ENCODE results near the gene MON2. TPM values are rescaled to one million over a fixed set of nuclear protein-coding genes. Genes with fewer than 3 reads are reported as not detected.

MON2 gene
- total RNA-seq, 2 donors from 2014 or later, result 48.6 to 66.3 TPM

DNA sequence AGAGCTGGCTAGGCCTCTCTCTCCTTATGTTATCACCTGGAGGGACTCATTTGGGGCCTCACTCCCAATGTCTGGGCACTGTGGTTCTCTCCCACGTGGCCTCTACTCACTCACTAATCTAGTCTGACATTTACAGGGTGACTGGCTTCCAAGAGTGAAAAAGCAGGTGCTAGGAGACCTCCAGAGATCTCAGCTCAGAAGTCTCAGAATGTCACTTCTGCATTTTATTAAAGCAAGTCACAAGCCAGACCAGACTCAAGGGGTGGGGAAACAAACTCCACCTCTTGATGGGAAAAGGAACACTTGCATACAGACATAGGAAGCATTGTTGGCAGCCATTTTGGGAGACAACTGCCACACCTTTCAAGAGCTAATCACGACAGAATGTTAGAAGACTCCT lies 175.9 kb downstream of the MON2 start:
- intact Hi-C loops (cut with DNase I), result no loop called here
- no peak overlapping the region for H3K4me3 ChIP-seq
- no peak for TF ChIP-seq POLR2A (IDR thresholded peaks at IDR 0.05)
- TF ChIP-seq CTCF (IDR thresholded peaks at IDR 0.05), result no peak
- TF ChIP-seq POLR2AphosphoS5 (IDR thresholded peaks at IDR 0.05), result no peak
- no peaks in the 10 kb centered on the region for H3K9me3 ChIP-seq
- WGBS, result 68% methylated on average over 2 of the region's 2 CpGs
- no peak overlapping the region for H3K27ac ChIP-seq
- DNase-seq (ENCODE audit: low spot score), result no peak
- no peaks in the 10 kb centered on the region for H3K4me1 ChIP-seq (replicated peaks)
- H3K36me3 ChIP-seq, result no peaks in the 10 kb centered on the region
- no peaks in the 10 kb centered on the region for H3K27me3 ChIP-seq (replicated peaks; ENCODE audit: insufficient read depth)

DNA sequence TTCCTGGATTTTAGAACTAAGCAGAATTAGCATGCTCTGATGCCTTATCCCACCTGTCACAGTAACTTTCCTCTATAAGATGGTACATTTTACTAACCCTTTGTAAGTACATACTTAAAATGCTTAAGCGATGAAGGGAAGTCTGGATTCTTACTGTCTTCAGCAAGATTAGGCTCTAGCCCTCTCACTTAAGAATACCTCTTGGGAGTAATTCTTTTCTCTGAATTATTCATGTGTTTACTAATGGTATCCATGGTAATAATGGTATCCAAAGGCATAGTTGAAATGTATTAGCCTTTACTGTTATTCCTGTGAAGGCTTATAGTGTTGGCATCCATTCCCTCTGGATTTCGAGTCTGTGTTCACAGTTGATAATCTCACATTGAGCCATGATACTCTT lies 176.9 kb downstream of the MON2 start:
- Histone ChIP-seq H3K27me3 (replicated peaks; ENCODE audit: insufficient read depth) (no peaks in the 10 kb centered on the region), H3K9me3 (no peaks in the 10 kb centered on the region), H3K27ac (no peak overlapping the region), H3K4me1 (replicated peaks) (no peaks in the 10 kb centered on the region), H3K4me3 (no peak overlapping the region), H3K36me3 (no peaks in the 10 kb centered on the region)
- 97% methylated on average over 2 of the region's 2 CpGs for WGBS
- no peak for DNase-seq (ENCODE audit: low spot score)
- intact Hi-C loops (cut with DNase I), result no loop called here
- TF ChIP-seq POLR2AphosphoS5 (IDR thresholded peaks at IDR 0.05) (no peak), POLR2A (IDR thresholded peaks at IDR 0.05) (no peak), CTCF (IDR thresholded peaks at IDR 0.05) (no peak)

DNA sequence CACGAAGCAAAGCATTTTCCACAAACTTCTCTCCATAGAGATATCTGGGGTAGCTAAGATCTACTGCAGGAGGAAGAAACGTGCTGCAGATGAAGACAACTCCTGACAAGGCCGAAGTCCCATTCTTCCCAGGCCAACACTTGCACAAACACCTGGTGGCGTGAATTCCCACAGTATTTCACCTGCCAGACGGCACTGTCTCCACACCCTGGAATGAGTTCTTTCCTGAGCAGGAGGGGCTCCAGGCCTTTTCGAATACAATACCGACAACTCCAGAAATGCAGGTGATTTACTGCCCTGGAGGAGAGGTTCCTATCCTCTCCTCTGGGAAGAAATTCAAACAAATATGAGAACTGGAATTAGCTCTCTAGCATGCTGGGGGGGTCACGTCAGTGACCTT lies 179.9 kb downstream of the MON2 start:
- no peak for DNase-seq (ENCODE audit: low spot score)
- Histone ChIP-seq H3K9me3 (no peaks in the 10 kb centered on the region), H3K4me3 (no peak overlapping the region), H3K36me3 (no peaks in the 10 kb centered on the region), H3K4me1 (replicated peaks) (no peaks in the 10 kb centered on the region), H3K27ac (no peak overlapping the region), H3K27me3 (replicated peaks; ENCODE audit: insufficient read depth) (no peaks in the 10 kb centered on the region)
- WGBS, result 90% methylated on average over 8 of the region's 8 CpGs
- no peak for TF ChIP-seq POLR2A (IDR thresholded peaks at IDR 0.05)
- no peak for TF ChIP-seq POLR2AphosphoS5 (IDR thresholded peaks at IDR 0.05)
- no peak for TF ChIP-seq CTCF (IDR thresholded peaks at IDR 0.05)
- intact Hi-C loops (cut with DNase I), result no loop called here

DNA sequence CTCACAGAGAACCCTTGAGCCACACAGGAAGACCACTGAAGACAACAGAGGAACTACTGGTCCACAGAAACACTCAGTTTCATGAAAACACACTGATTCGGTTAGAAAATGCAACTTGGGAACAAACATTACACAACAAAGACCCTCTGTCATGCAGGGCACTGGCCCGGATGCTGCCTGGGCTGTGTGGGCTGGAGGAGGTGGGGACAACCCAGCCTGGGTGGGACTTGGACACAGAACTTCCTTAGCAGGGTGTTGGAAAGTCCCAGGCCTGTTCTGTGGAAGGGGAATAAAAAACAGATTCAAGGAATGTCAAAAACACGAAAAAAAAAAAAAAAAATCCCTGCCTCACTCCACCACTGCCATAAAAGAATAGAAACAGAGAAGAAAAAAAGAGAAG lies 181.0 kb downstream of the MON2 start:
- intact Hi-C loops (cut with DNase I), result no loop called here
- H3K4me3 ChIP-seq, result no peak overlapping the region
- H3K4me1 ChIP-seq (replicated peaks), result no peaks in the 10 kb centered on the region
- no peaks in the 10 kb centered on the region for H3K36me3 ChIP-seq
- no peak for DNase-seq (ENCODE audit: low spot score)
- TF ChIP-seq CTCF (IDR thresholded peaks at IDR 0.05) (no peak), POLR2A (IDR thresholded peaks at IDR 0.05) (no peak), POLR2AphosphoS5 (IDR thresholded peaks at IDR 0.05) (no peak)
- whole genome bisulfite sequencing, result 28% methylated on average over 3 of the region's 3 CpGs
- no peaks in the 10 kb centered on the region for H3K27me3 ChIP-seq (replicated peaks; ENCODE audit: insufficient read depth)
- no peaks in the 10 kb centered on the region for H3K9me3 ChIP-seq
- H3K27ac ChIP-seq, result no peak overlapping the region

DNA sequence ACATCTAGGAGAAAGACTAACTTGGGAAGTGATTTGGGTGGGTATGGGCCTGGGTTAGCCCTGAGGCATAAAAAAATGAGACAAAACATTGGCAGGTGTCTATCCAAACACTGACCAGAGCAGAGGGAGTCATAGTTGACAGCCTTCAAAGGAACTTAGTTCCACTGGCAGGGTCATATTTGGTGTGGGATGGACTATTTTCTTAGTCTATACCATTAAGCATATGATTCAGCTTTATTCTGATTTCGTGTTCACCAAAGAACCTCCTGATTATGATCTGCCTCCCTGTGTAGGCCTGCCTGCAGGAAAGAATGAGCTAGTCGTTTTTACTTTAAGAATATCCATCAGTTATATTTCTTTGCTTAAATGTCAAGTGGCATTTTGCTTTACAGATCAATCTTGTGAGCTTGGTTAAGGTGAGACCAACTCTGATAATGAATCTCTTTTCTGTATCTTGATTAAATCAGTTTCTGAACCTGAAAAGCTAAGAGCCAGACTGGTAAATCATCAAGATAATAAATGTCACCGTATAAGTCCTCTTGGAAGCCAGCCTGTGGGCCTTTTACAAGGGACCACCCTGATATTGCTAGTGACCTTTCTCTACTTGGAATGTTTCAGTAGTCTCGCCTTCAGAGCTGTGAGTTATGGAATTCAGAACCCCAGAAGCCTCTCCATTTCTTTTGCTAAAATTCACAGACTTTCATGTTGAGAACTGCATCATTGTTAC lies 182.9 kb downstream of the MON2 start:
- TF ChIP-seq CTCF (IDR thresholded peaks at IDR 0.05) (no peak), POLR2A (IDR thresholded peaks at IDR 0.05) (no peak), POLR2AphosphoS5 (IDR thresholded peaks at IDR 0.05) (no peak)
- DNase-seq (ENCODE audit: low spot score), result no peak
- intact Hi-C loops (cut with DNase I), result no loop called here
- H3K4me3 ChIP-seq, result no peak overlapping the region
- 26% methylated on average over 4 of the region's 4 CpGs for WGBS
- H3K27me3 ChIP-seq (replicated peaks; ENCODE audit: insufficient read depth), result no peaks in the 10 kb centered on the region
- no peaks in the 10 kb centered on the region for H3K4me1 ChIP-seq (replicated peaks)
- H3K9me3 ChIP-seq, result no peaks in the 10 kb centered on the region
- no peak overlapping the region for H3K27ac ChIP-seq
- no peaks in the 10 kb centered on the region for H3K36me3 ChIP-seq
